Brain microvascular endothelial cell (primary cell): ENCODE measurements around the gene EZH2.

Experiments
- DNase-seq: peaks from one replicate; pipeline ENCODE4 v3.0.0-alpha.2; 2020
- H3K27ac ChIP-seq: fragments of 250-450 bp; sonication (Bioruptor Pico); 2 replicates; pipeline ENCODE4 v1.5.1; 2020; ENCODE audit warnings: mild to moderate bottlenecking, moderate library complexity
- H3K27me3 ChIP-seq: fragments of 250-450 bp; sonication (Bioruptor Pico); replicated peaks from 2 replicates; pipeline ENCODE4 v1.5.1; 2020; ENCODE audit warnings: mild to moderate bottlenecking
- H3K36me3 ChIP-seq: fragments of 250-450 bp; sonication (Bioruptor Pico); replicated peaks from 2 replicates; pipeline ENCODE4 v1.5.1; 2020; ENCODE audit warnings: mild to moderate bottlenecking
- H3K4me3 ChIP-seq: 2 replicates; pipeline ENCODE4 v1.5.1; 2011; ENCODE audit warnings: low read depth, mild to moderate bottlenecking, control low read depth, low read length, moderate library complexity
- in situ Hi-C: cut with HindIII; loops from 2 replicates; pipeline ENCODE4 v1.10.0; 2017; ENCODE audit warnings: low sequenced_read_pairs, low pct_ligation_motif_present
- TF ChIP-seq, protein P1 (sequence below): IDR thresholded peaks from 2 replicates; pipeline ENCODE4 v1.5.1; 2011; ENCODE audit warnings: low read depth, mild to moderate bottlenecking, moderate library complexity, low read length, control low read depth, inconsistent platforms; ENCODE audit errors: missing control alignments

Gene EZH2

DNA sequence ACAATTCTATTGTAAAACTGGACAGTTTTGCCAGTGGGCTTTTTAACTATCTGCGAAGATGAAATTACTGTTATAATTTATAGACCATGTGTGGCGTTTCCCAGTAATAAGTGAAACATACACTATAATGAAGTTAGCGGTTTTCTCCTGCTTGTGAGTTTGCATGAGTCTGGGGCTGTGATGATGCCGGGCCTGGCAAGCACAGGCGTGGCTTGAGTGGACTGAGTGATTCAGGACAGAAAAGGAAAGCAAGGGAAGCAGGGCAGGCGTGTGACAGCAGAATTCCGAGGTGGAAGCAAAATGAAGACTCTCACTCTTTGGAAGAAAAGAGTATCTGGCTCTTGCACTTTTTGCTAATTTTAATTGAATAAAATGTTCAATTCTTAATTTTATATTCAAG lies 94.9 kb downstream of the EZH2 start:
- in situ Hi-C loops: no loop called here
- Histone ChIP-seq H3K36me3 (peaks cover 56% of the 10 kb centered on the region), H3K4me3 (no peak overlapping the region), H3K27me3 (no peaks in the 10 kb centered on the region), H3K27ac (no peak overlapping the region)
- TF ChIP-seq, protein P1, sequence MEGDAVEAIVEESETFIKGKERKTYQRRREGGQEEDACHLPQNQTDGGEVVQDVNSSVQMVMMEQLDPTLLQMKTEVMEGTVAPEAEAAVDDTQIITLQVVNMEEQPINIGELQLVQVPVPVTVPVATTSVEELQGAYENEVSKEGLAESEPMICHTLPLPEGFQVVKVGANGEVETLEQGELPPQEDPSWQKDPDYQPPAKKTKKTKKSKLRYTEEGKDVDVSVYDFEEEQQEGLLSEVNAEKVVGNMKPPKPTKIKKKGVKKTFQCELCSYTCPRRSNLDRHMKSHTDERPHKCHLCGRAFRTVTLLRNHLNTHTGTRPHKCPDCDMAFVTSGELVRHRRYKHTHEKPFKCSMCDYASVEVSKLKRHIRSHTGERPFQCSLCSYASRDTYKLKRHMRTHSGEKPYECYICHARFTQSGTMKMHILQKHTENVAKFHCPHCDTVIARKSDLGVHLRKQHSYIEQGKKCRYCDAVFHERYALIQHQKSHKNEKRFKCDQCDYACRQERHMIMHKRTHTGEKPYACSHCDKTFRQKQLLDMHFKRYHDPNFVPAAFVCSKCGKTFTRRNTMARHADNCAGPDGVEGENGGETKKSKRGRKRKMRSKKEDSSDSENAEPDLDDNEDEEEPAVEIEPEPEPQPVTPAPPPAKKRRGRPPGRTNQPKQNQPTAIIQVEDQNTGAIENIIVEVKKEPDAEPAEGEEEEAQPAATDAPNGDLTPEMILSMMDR: no peak
- no peak for DNase-seq

DNA sequence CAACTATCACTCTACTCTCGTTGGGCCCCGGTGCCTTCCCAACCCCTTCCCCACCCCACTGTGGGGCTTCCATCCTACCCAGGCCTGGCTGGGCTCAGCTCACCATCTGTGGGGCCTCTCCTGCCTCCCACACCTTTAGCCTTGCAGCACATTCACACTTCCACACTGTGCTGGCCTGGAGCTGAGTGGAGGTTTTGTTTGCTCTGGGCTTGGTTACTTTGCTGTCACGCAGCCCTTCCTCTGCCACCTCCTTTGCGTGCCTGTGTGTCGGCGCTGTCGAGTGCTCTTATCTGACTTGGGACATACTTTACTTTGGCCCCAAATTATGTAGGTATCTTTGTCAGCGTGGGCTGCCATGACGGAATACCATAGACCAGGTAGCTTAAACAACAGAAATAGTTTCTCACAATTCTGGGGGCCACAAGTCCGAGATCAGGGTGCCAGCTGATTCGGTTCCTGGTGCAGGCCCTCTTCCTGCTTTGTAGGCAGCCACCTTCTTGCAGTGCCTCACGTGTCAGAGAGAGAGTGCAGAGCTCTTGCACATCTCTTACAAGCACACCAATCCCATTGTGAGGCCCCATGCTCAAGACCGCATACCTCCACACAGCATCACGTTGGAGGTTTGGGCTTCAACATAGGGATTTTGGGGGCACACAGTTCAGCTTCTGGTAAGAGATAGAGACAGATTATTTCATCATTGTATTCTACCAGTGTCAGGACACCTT lies 96.4 kb downstream of the EZH2 start:
- in situ Hi-C loops: no loop called here
- TF ChIP-seq, protein P1: no peak

DNA sequence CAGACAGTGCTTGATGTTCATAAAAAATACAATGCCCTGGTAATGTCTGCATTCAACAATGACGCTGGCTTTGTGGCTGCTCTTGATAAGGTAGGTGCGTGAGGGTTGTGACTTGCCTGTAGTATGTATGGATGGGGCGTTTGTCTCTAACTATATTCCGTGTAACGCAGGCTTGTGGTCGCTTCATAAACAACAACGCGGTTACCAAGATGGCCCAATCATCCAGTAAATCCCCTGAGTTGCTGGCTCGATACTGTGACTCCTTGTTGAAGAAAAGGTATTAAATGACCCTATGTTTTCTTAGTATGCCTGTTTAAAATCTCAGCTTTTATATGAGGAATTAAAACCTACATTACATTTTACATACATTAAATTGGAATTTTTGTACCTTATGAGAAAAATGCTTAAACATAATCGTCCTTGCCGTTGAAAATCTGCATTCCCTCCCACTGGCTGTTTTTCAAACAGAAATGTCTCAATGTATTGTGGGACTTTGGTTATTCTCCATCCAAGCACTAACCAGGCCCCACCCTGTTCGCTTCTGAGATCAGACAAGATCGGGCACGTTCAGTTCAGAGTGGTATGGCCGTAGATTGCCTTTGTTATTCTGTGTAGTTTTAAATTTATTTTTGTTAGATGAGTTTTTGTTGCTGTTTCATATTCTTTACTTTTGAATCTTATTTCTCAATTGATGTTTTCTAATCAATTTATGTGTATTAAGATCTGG lies 100.1 kb downstream of the EZH2 start:
- peaks cover 30% of the 10 kb centered on the region for H3K36me3 ChIP-seq
- no peak overlapping the region for H3K27ac ChIP-seq
- H3K4me3 ChIP-seq: no peak overlapping the region
- H3K27me3 ChIP-seq: no peaks in the 10 kb centered on the region
- no peak for DNase-seq
- in situ Hi-C loops: no loop called here
- TF ChIP-seq, protein P1: no peak

More for the DNA sequence above, 96.4 kb downstream of the EZH2 start:
- no peak for DNase-seq
- Histone ChIP-seq H3K27me3 (no peaks in the 10 kb centered on the region), H3K27ac (no peak overlapping the region), H3K4me3 (no peak overlapping the region), H3K36me3 (peaks cover 45% of the 10 kb centered on the region)

- in situ Hi-C loops: no loop called here
- Histone ChIP-seq H3K4me3 (peak overlapping the region; percentile 12), H3K27me3 (no peaks in the 10 kb centered on the region), H3K27ac (no peak overlapping the region), H3K36me3 (peaks cover 20% of the 10 kb centered on the region)
- no peak for DNase-seq
- TF ChIP-seq, protein P1: no peak
Measured at GRCh38 chr7:148782757-148783456, 101.2 kb downstream of the EZH2 start.

- Histone ChIP-seq H3K4me3 (no peak overlapping the region), H3K36me3 (peaks cover under 1% of the 10 kb centered on the region), H3K27me3 (no peaks in the 10 kb centered on the region), H3K27ac (no peak overlapping the region)
- no peak for DNase-seq
- TF ChIP-seq, protein P1: no peak
- in situ Hi-C loops: no loop called here
Measured at GRCh38 chr7:148774471-148774870, 109.6 kb downstream of the EZH2 start.
